ENCODE measurements around the gene CCDC174.

The CCDC174 gene

DNA sequence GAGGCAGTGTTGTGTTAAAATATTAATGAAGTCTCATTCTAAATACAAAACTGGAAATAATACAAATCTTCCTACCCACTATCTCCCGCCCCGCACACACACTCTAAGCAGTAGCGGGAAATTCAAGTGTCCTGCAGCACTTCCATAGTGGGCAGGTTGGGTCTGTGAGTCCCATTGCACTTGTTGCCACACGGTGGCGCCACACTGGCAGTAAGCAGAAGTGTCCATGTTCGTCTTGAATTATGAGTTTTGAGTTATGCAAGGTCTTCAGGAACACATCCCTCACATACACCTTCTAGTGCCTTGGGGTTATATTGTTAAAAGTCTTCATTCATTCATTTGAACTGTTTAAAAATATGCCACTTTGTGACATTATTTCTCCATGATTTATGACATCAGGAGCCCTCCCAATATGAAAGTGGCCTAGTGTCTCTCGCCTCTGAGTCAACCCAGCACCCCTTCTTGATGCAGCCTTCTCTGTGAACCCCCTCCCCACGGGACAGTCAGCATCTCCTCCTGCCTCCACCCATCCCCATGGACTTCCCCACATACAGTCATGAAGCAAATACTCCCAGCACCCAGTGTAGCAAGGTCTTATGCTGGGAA, 17.6 kb upstream of the CCDC174 start:
- Histone ChIP-seq H4K8ac (ENCODE audit: low read depth, low read length) (no peak overlapping the region), H3K14ac (ENCODE audit: low read length) (no peak overlapping the region), H3K36me3 (ENCODE audit: control insufficient read depth in 1 of 2, insufficient read depth in 2 of 2, low read length in 2 of 2) (no peaks in the 10 kb centered on the region), H3K4ac (ENCODE audit: low read depth, low read length) (no peak overlapping the region), H3K79me2 (ENCODE audit: control insufficient read depth, insufficient read depth, low read length, poor library complexity) (no peaks in the 10 kb centered on the region), H3K27ac (ENCODE audit: low read depth, low read length) (no peak overlapping the region), H3K9ac (ENCODE audit: low read length) (no peak overlapping the region), H3K9me3 (ENCODE audit: insufficient read depth, low read depth, low read length) (peaks cover 1% of the 10 kb centered on the region), H2BK12ac (ENCODE audit: low read length) (no peak overlapping the region), H3K23ac (ENCODE audit: low read length) (no peak overlapping the region), H2BK120ac (ENCODE audit: insufficient read depth, low read length, poor library complexity) (no peak overlapping the region), H4K91ac (ENCODE audit: low read depth, low read length) (no peak overlapping the region), H3K4me1 (ENCODE audit: control insufficient read depth in 1 of 2, insufficient read depth in 2 of 2, low read length in 2 of 2) (no peaks in the 10 kb centered on the region), H4K12ac (ENCODE audit: low read depth, low read length) (no peak overlapping the region), H2AFZ (ENCODE audit: insufficient read depth, low read length, poor library complexity) (no peak overlapping the region), H2AK5ac (ENCODE audit: low read length) (no peak overlapping the region), H3K79me1 (ENCODE audit: low read length) (no peaks in the 10 kb centered on the region), H3K27me3 (ENCODE audit: insufficient read depth, low read length) (peaks cover 8% of the 10 kb centered on the region), H3K4me2 (ENCODE audit: low read length) (no peak overlapping the region), H3K4me3 (ENCODE audit: low read depth, low read length) (no peak overlapping the region), H3K18ac (ENCODE audit: low read length) (no peak overlapping the region), H2BK5ac (ENCODE audit: low read depth, low read length, poor library complexity) (no peak overlapping the region)
- DNase-seq, result peak; percentile 62 to 85
- WGBS (ENCODE audit: extremely low coverage, insufficient coverage, insufficient read length), result no CpG with 5 or more reads among the region's 8 CpGs

- no peak overlapping the region for H2AK5ac ChIP-seq (ENCODE audit: low read length)
- no peak overlapping the region for H4K91ac ChIP-seq (ENCODE audit: low read depth, low read length)
- no peak overlapping the region for H3K4me2 ChIP-seq (ENCODE audit: low read length)
- H3K79me2 ChIP-seq (ENCODE audit: control insufficient read depth, insufficient read depth, low read length, poor library complexity), result no peaks in the 10 kb centered on the region
- H3K9me3 ChIP-seq (ENCODE audit: insufficient read depth, low read depth, low read length), result peaks cover 1% of the 10 kb centered on the region
- no peak overlapping the region for H2BK12ac ChIP-seq (ENCODE audit: low read length)
- no peaks in the 10 kb centered on the region for H3K4me1 ChIP-seq (ENCODE audit: control insufficient read depth in 1 of 2, insufficient read depth in 2 of 2, low read length in 2 of 2)
- H2BK120ac ChIP-seq (ENCODE audit: insufficient read depth, low read length, poor library complexity), result no peak overlapping the region
- no peak overlapping the region for H3K27ac ChIP-seq (ENCODE audit: low read depth, low read length)
- no peak overlapping the region for H3K9ac ChIP-seq (ENCODE audit: low read length)
- H3K36me3 ChIP-seq (ENCODE audit: control insufficient read depth in 1 of 2, insufficient read depth in 2 of 2, low read length in 2 of 2), result no peaks in the 10 kb centered on the region
- no peak overlapping the region for H3K14ac ChIP-seq (ENCODE audit: low read length)
- no peaks in the 10 kb centered on the region for H3K79me1 ChIP-seq (ENCODE audit: low read length)
- H2AFZ ChIP-seq (ENCODE audit: insufficient read depth, low read length, poor library complexity), result no peak overlapping the region
- H2BK5ac ChIP-seq (ENCODE audit: low read depth, low read length, poor library complexity), result no peak overlapping the region
- H3K23ac ChIP-seq (ENCODE audit: low read length), result no peak overlapping the region
- no CpG with 5 or more reads among the region's 4 CpGs for WGBS (ENCODE audit: extremely low coverage, insufficient coverage, insufficient read length)
- peaks cover 8% of the 10 kb centered on the region for H3K27me3 ChIP-seq (ENCODE audit: insufficient read depth, low read length)
- no peak overlapping the region for H3K4me3 ChIP-seq (ENCODE audit: low read depth, low read length)
- no peak overlapping the region for H4K8ac ChIP-seq (ENCODE audit: low read depth, low read length)
- no peak overlapping the region for H4K12ac ChIP-seq (ENCODE audit: low read depth, low read length)
- no peak for DNase-seq
- H3K4ac ChIP-seq (ENCODE audit: low read depth, low read length), result no peak overlapping the region
- no peak overlapping the region for H3K18ac ChIP-seq (ENCODE audit: low read length)
Observed at GRCh38 chr3:14634763-14635400, 16.7 kb upstream of the CCDC174 start.

DNA sequence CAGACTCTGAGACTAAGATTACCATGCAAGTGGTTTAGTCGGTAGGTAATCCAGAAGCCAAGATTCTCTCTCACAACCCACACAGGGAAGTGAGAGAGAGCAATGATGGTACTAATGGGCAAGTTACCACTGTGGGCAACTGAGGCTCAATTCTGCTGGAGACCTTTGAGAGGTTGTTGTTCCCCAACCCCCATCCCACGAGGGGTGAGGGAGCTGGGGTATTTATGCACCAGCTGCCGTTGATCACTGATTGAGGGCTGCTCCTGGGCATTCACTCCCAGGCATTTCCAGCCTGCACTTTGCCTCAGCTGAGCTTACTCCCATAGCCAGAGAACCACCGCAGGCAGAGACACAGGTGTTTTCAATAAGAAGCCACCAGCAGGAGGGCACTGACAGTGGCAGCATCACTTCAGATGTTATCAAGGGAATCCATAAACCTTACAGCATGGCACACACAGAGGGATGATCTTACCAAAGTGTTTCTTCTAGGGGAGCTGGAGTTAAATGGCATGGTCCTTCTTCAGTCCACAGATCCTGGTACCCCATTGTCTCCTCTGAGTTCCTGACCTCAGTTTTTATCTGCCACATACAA, 15.0 kb upstream of the CCDC174 start:
- Histone ChIP-seq H3K9me3 (ENCODE audit: insufficient read depth, low read depth, low read length) (peaks cover 1% of the 10 kb centered on the region), H3K23ac (ENCODE audit: low read length) (no peak overlapping the region), H4K12ac (ENCODE audit: low read depth, low read length) (no peak overlapping the region), H3K27me3 (ENCODE audit: insufficient read depth, low read length) (peaks cover 8% of the 10 kb centered on the region), H3K14ac (ENCODE audit: low read length) (no peak overlapping the region), H3K4me3 (ENCODE audit: low read depth, low read length) (no peak overlapping the region), H3K18ac (ENCODE audit: low read length) (no peak overlapping the region), H3K4ac (ENCODE audit: low read depth, low read length) (no peak overlapping the region), H2BK12ac (ENCODE audit: low read length) (no peak overlapping the region), H3K79me2 (ENCODE audit: control insufficient read depth, insufficient read depth, low read length, poor library complexity) (no peaks in the 10 kb centered on the region), H4K91ac (ENCODE audit: low read depth, low read length) (no peak overlapping the region), H2AFZ (ENCODE audit: insufficient read depth, low read length, poor library complexity) (no peak overlapping the region), H3K4me1 (ENCODE audit: control insufficient read depth in 1 of 2, insufficient read depth in 2 of 2, low read length in 2 of 2) (no peaks in the 10 kb centered on the region), H3K9ac (ENCODE audit: low read length) (no peak overlapping the region), H4K8ac (ENCODE audit: low read depth, low read length) (no peak overlapping the region), H3K79me1 (ENCODE audit: low read length) (no peaks in the 10 kb centered on the region), H2BK5ac (ENCODE audit: low read depth, low read length, poor library complexity) (no peak overlapping the region), H3K27ac (ENCODE audit: low read depth, low read length) (no peak overlapping the region), H2BK120ac (ENCODE audit: insufficient read depth, low read length, poor library complexity) (no peak overlapping the region), H2AK5ac (ENCODE audit: low read length) (no peak overlapping the region), H3K36me3 (ENCODE audit: control insufficient read depth in 1 of 2, insufficient read depth in 2 of 2, low read length in 2 of 2) (no peaks in the 10 kb centered on the region), H3K4me2 (ENCODE audit: low read length) (no peak overlapping the region)
- no peak for DNase-seq
- WGBS (ENCODE audit: extremely low coverage, insufficient coverage, insufficient read length), result no CpG with 5 or more reads among the region's 4 CpGs

DNA sequence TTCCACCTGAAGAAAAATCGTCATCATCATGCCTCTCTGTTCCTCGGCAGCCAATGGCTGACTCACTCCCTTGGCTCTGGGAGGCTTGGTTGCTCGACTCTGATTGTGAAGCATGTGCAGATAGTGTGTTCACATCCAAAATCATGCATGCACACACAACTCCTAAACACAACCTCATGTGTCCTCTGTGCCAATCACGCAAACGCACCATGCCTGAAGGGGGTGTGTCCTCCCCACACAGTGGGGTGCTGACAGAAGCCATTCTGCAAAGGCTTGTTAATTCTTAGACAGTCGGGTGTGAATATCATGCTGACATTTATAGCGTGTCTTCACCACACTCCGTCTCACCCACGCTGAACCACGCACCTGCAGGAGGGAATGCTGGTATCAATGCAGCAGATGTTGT, 11.4 kb upstream of the CCDC174 start:
- H3K18ac ChIP-seq (ENCODE audit: low read length), result no peak overlapping the region
- no peaks in the 10 kb centered on the region for H3K79me2 ChIP-seq (ENCODE audit: control insufficient read depth, insufficient read depth, low read length, poor library complexity)
- H3K4me2 ChIP-seq (ENCODE audit: low read length), result no peak overlapping the region
- no peak overlapping the region for H2BK5ac ChIP-seq (ENCODE audit: low read depth, low read length, poor library complexity)
- H4K8ac ChIP-seq (ENCODE audit: low read depth, low read length), result no peak overlapping the region
- no peak overlapping the region for H4K91ac ChIP-seq (ENCODE audit: low read depth, low read length)
- no peak overlapping the region for H3K23ac ChIP-seq (ENCODE audit: low read length)
- no peak overlapping the region for H3K27ac ChIP-seq (ENCODE audit: low read depth, low read length)
- H3K9me3 ChIP-seq (ENCODE audit: insufficient read depth, low read depth, low read length), result peaks cover 1% of the 10 kb centered on the region
- no CpG with 5 or more reads among the region's 10 CpGs for WGBS (ENCODE audit: extremely low coverage, insufficient coverage, insufficient read length)
- no peaks in the 10 kb centered on the region for H3K36me3 ChIP-seq (ENCODE audit: control insufficient read depth in 1 of 2, insufficient read depth in 2 of 2, low read length in 2 of 2)
- no peak overlapping the region for H3K14ac ChIP-seq (ENCODE audit: low read length)
- H4K12ac ChIP-seq (ENCODE audit: low read depth, low read length), result no peak overlapping the region
- no peak overlapping the region for H2AK5ac ChIP-seq (ENCODE audit: low read length)
- no peaks in the 10 kb centered on the region for H3K79me1 ChIP-seq (ENCODE audit: low read length)
- no peak overlapping the region for H3K4ac ChIP-seq (ENCODE audit: low read depth, low read length)
- H3K4me3 ChIP-seq (ENCODE audit: low read depth, low read length), result no peak overlapping the region
- DNase-seq, result no peak
- no peak overlapping the region for H2BK12ac ChIP-seq (ENCODE audit: low read length)
- no peaks in the 10 kb centered on the region for H3K4me1 ChIP-seq (ENCODE audit: control insufficient read depth in 1 of 2, insufficient read depth in 2 of 2, low read length in 2 of 2)
- peaks cover 8% of the 10 kb centered on the region for H3K27me3 ChIP-seq (ENCODE audit: insufficient read depth, low read length)
- H2AFZ ChIP-seq (ENCODE audit: insufficient read depth, low read length, poor library complexity), result no peak overlapping the region
- H2BK120ac ChIP-seq (ENCODE audit: insufficient read depth, low read length, poor library complexity), result no peak overlapping the region
- H3K9ac ChIP-seq (ENCODE audit: low read length), result no peak overlapping the region
